Pancreas (tissue), 10 donors: ENCODE results near the gene TMEM42. TPM values are rescaled to one million over a fixed set of nuclear protein-coding genes. Genes with fewer than 3 reads are reported as not detected.

Experiments used
- ATAC-seq, 4 donors: fragments of 200-7000 bp; cut with Tn5 transposase; one replicate each; pipeline versions ENCODE4 v1.8.0 to v1.9.1; 2020; ENCODE audit warnings: mild to moderate bottlenecking in 4 of 4, moderate library complexity in 4 of 4
- DNase-seq, 6 donors: peaks; one replicate each; pipeline ENCODE4 v3.0.0-alpha.2; 2020
- FAIRE-seq: peaks from 2 replicates; lab custom pipeline; 2012; peaks lifted over from hg19 to GRCh38; lab: Jason Lieb, UNC
- H3K27ac ChIP-seq, 4 donors: fragments of 200-600 bp; sonication (generic); 1 replicate in 3 of 4; 2 replicates in 1 of 4; pipeline versions ENCODE4 v1.5.0 to v1.8.0; 2020
- H3K27me3 ChIP-seq, 4 donors: fragments of 200-600 bp; one replicate each; pipeline ENCODE4 v1.8.0; 2021
- H3K36me3 ChIP-seq, 3 donors: fragments of 200-600 bp; sonication (generic) in 1 of 3; one replicate each; pipeline versions ENCODE4 v1.5.0 to v1.8.0; 2020 to 2021
- H3K4me1 ChIP-seq, 3 donors: fragments of 200-600 bp; one replicate each; pipeline ENCODE4 v1.8.0; 2021
- H3K4me3 ChIP-seq, 4 donors: fragments of 200-600 bp; sonication (generic) in 2 of 4; one replicate each; pipeline versions ENCODE4 v1.5.0 to v1.8.0; 2020 to 2021
- H3K9me3 ChIP-seq, 4 donors: fragments of 200-600 bp; one replicate each; pipeline ENCODE4 v1.8.0; 2021
- CTCF ChIP-seq, 4 donors: fragments of 200-600 bp; sonication (generic) in 3 of 4; IDR thresholded peaks; one replicate each; pipeline versions ENCODE4 v1.5.0 to v1.8.0; 2021; ENCODE audit warnings: antibody characterized with exemption in 4 of 4
- WGBS, 2 donors: extraction: QIAGEN DNeasy Blood & Tissue Kit; methylation state at CpG; one replicate each; pipeline ENCODE4 v1.1.7; 2013; 5-methylcytosine and 5-hydroxymethylcytosine counted together
- intact Hi-C, 3 donors: fragments of 100-400 bp; cut with DNase I; formaldehyde crosslinking; loops; one replicate each; pipeline versions ENCODE4 v1.11.1 to v1.14.2; 2022
- polyA plus RNA-seq, 2 donors: library from polyadenylated mRNA; stranded (reverse); fragments of 200-250 nt; gene quantifications; one replicate each; pipeline ENCODE4 v1.2.3, GENCODE V29; 2013
- total RNA-seq, 6 donors: library from RNA; stranded (reverse); fragmentation: NEBNext Ultra II Directional in 4 of 6; extraction: Animal tissue kit (Norgen Biotek cat#: 25700) in 4 of 6; gene quantifications; one replicate each; pipeline versions ENCODE4 v1.2.1 to v1.2.4, GENCODE V29; 2021 to 2023
- donor health status: healthy with polysubstance abuse.
- donor health status: DM: no; HTN: no; CAD: no; lungs with moderate emphysema.
- donor health status: DM: no; HTN: no; CAD: no.
- donor health status: control.
- donor health status: control.
- donor health status: Bipolar disorder and iron deficiency.
- donor health status: DM: yes; HTN: yes; CAD: no.
- donor health status: DM: no; HTN: no; CAD: no.
- donor health status: DM: no; HTN: no; CAD: no.
- donor health status: DM: yes; HTN: yes; CAD: no.

Gene TMEM42
- total and polyA plus RNA-seq, 8 donors, result 4.3 to 20.0 (median 6.5) TPM

GRCh38 chr3:44860117-44860516 is 1.6 kb upstream of the TMEM42 start:
- 94% methylated on average over 4 of the region's 4 CpGs for WGBS, 2 donors
- no peaks in the 10 kb centered on the region for H3K36me3 ChIP-seq
- no peak for FAIRE-seq
- DNase-seq, result no peak
- no peaks in the 10 kb centered on the region for H3K9me3 ChIP-seq
- no peak for ATAC-seq
- intact Hi-C loops, result no loop called here
- TF ChIP-seq CTCF (IDR thresholded peaks at IDR 0.05), result no peak
- no peak overlapping the region for H3K27ac ChIP-seq
- no peaks in the 10 kb centered on the region for H3K27me3 ChIP-seq
- no peak overlapping the region for H3K4me3 ChIP-seq
- H3K4me1 ChIP-seq, result peaks cover 0 to 5% (median 4%) of the 10 kb centered on the region in 3 donors

- H3K27ac ChIP-seq, result peak overlapping the region in 2 of 4 donors; percentile 77 to 88
- no peaks in the 10 kb centered on the region for H3K27me3 ChIP-seq
- peaks cover 0 to 5% (median 4%) of the 10 kb centered on the region in 3 donors for H3K4me1 ChIP-seq
- no peaks in the 10 kb centered on the region for H3K9me3 ChIP-seq
- 1 to 2% methylated on average over 19 to 25 of the region's 25 CpGs for WGBS, 2 donors
- no peak for TF ChIP-seq CTCF (IDR thresholded peaks at IDR 0.05)
- peak overlapping the region; percentile 7 to 75 (median 45) for H3K4me3 ChIP-seq
- no peaks in the 10 kb centered on the region for H3K36me3 ChIP-seq
- ATAC-seq (peak in 2 of 4 donors; percentile 1 to 20), FAIRE-seq (no peak), DNase-seq (peak in 2 of 6 donors; percentile 14 to 34)
- intact Hi-C loops, result no loop called here
Observed at GRCh38 chr3:44862226-44862637, 520 bp downstream of the TMEM42 start.

GRCh38 chr3:44865272-44866035 is 3.7 kb downstream of the TMEM42 start:
- Histone ChIP-seq H3K27me3 (no peaks in the 10 kb centered on the region), H3K27ac (no peak overlapping the region), H3K9me3 (no peaks in the 10 kb centered on the region), H3K36me3 (no peaks in the 10 kb centered on the region), H3K4me1 (peaks cover 0 to 5% (median 4%) of the 10 kb centered on the region in 3 donors), H3K4me3 (no peak overlapping the region)
- TF ChIP-seq CTCF (IDR thresholded peaks at IDR 0.05), result no peak
- no peak for FAIRE-seq
- 90% methylated on average over 7 of the region's 7 CpGs for WGBS, 2 donors
- intact Hi-C loops, result no loop called here
- DNase-seq, result no peak
- ATAC-seq, result no peak

GRCh38 chr3:44867421-44868111 is 5.9 kb downstream of the TMEM42 start:
- intact Hi-C loops, result no loop called here
- no peaks in the 10 kb centered on the region for H3K9me3 ChIP-seq
- DNase-seq (no peak), ATAC-seq (no peak), FAIRE-seq (no peak)
- no peaks in the 10 kb centered on the region for H3K36me3 ChIP-seq
- no peak overlapping the region for H3K4me3 ChIP-seq
- H3K4me1 ChIP-seq, result peaks cover 0 to 3% (median 2%) of the 10 kb centered on the region in 3 donors
- TF ChIP-seq CTCF (IDR thresholded peaks at IDR 0.05), result no peak
- 67 to 70% methylated on average over 7 of the region's 7 CpGs for WGBS, 2 donors
- no peak overlapping the region for H3K27ac ChIP-seq
- H3K27me3 ChIP-seq, result no peaks in the 10 kb centered on the region
